Measurements from ENCODE around the gene MACROD2.

- TF ChIP-seq POLR2A (IDR thresholded peaks at IDR 0.05) (no peak), CTCF (IDR thresholded peaks at IDR 0.05) (no peak)
Observed at GRCh38 chr20:15716256-15716655, 1720.9 kb downstream of the MACROD2 start.
